ENCODE results near the gene SLC25A25. TPM values are rescaled to one million over a fixed set of nuclear protein-coding genes. Genes with fewer than 3 reads are reported as not detected.

The SLC25A25 gene
- total and polyA plus RNA-seq, 2 experiments from 2014 or later = 8.2 to 20.2 TPM

DNA sequence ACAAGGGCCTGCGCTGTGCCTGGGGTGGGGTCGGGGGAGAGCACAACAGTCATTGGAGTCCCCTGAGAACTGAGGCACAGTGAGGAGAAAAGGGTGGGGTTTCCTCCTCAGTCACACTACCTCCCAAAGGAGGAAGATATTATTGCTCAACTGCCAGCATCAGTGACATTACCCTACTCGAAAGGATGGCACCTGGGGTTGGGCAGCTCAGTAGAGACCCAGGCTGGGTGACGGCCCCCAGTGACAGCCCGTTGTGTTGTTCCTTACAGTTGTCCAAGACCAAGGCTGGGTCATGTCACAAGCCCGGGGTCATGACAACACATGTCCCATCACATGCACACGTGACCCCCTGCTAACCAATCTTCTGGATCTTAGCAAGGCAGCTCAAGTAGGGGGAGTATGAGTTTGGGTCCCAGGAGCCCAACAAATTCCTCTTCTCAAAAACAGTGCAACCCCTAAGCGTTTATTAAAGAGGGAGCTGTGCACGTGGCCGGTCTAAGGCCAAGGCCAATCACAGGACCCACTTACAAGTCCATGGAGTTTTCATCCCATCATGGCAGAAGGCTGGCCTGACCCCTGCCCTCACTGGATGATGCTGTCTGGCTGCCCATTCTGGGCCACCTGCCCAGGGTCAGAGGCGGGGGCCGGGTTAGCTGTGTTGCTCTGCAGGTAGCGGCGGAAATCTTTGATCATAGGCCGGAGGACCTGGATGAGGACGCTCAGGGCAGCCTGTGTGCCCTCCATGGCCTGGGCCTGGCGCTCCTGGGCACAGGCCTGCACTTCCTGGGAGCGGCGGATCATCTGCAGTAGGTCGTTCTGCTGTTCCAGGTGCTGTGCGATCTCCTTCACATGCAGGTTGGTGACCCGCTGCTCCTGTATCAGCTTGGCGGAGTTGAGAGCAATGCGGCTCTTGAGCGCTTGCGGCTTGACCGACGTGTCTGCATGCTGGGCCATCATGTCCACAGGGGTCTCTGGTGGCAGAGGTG is 4.9 kb upstream of the SLC25A25 start:
- H3K27ac ChIP-seq = no peak overlapping the region
- H3K4me2 ChIP-seq (ENCODE audit: unreplicated experiment) = no peak overlapping the region
- in situ Hi-C loops (cut with MboI) = no loop called here
- H4K20me1 ChIP-seq (ENCODE audit: insufficient read depth) = no peaks in the 10 kb centered on the region
- peaks cover 12% of the 10 kb centered on the region for H3K4me1 ChIP-seq (ENCODE audit: insufficient read depth)
- no peaks in the 10 kb centered on the region for H3F3A ChIP-seq (ENCODE audit: insufficient read depth)
- H3K4me3 ChIP-seq = no peak overlapping the region
- WGBS, 2 experiments (ENCODE audit: low coverage in 1 of 2, low lambda C conversion rate in 2 of 2, missing lambda C conversion rate in 2 of 2) = 93 to 95% methylated on average over 28 of the region's 28 CpGs
- H3K79me2 ChIP-seq (ENCODE audit: insufficient read depth) = peaks cover 27% of the 10 kb centered on the region
- TF ChIP-seq EZH2phosphoT487 (IDR thresholded peaks at IDR 0.05; ENCODE audit: insufficient read depth, low read depth) (no peak), EZH2 (IDR thresholded peaks at IDR 0.05; ENCODE audit: insufficient read depth, poor library complexity, severe bottlenecking) (no peak)
- H3K9ac ChIP-seq = no peak overlapping the region
- H3K36me3 ChIP-seq (ENCODE audit: low read depth) = no peaks in the 10 kb centered on the region
- DNase-seq = no peak
- no peak overlapping the region for H2AFZ ChIP-seq
- H3K9me2 ChIP-seq (ENCODE audit: insufficient read depth) = no peaks in the 10 kb centered on the region
- H3K27me3 ChIP-seq (replicated peaks; ENCODE audit: insufficient read depth) = no peaks in the 10 kb centered on the region
- no peaks in the 10 kb centered on the region for H3K9me3 ChIP-seq (ENCODE audit: low read depth)

DNA sequence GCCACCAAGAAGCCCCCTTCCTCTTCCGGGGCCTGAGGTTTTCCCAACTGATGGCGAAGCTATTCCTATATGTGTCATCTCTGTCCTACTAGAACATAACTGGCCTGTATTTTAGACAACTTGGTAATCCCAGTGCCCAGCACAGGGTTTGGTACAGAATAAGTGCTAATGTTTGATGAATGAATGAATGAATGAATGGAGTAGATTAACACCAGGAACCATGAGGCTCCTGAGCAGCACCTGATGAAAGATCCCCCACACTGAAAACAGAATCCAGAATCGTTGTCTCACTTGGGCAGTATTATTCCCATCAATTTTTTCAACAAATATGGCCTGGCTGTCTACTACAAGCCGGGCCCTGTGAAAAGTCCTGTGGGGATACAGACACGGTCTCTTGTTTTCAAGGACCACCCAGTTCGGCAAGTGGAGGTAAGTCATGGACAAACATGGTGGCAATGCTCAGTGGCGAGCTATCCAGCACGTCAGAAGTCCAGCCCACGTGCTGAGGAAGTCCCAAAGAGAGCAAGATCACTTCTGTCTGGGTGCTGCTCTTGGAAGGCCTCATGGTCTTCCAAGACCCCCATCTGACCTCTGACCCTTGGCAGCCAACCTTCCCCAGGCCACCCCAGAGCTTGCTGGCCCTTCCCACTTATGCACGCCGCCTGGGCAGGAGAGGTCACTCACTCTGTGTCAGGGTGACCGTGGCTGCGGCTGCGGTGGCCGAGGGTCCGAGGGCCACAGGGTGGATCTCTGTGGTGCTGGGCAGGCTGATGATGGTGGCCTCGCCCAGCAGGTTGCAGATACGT is 1.9 kb upstream of the SLC25A25 start:
- Histone ChIP-seq H3K4me1 (ENCODE audit: insufficient read depth) (peaks cover 21% of the 10 kb centered on the region), H2AFZ (no peak overlapping the region), H3K9ac (no peak overlapping the region), H4K20me1 (ENCODE audit: insufficient read depth) (no peaks in the 10 kb centered on the region), H3K36me3 (ENCODE audit: low read depth) (no peaks in the 10 kb centered on the region), H3K9me2 (ENCODE audit: insufficient read depth) (no peaks in the 10 kb centered on the region), H3K79me2 (ENCODE audit: insufficient read depth) (peaks cover 52% of the 10 kb centered on the region), H3K9me3 (ENCODE audit: low read depth) (no peaks in the 10 kb centered on the region), H3K4me2 (ENCODE audit: unreplicated experiment) (peak overlapping the region; percentile 84), H3F3A (ENCODE audit: insufficient read depth) (peaks cover 11% of the 10 kb centered on the region), H3K27ac (no peak overlapping the region), H3K27me3 (replicated peaks; ENCODE audit: insufficient read depth) (no peaks in the 10 kb centered on the region), H3K4me3 (peak overlapping the region; percentile 78)
- 95 to 97% methylated on average over 17 to 18 of the region's 18 CpGs for WGBS, 2 experiments (ENCODE audit: low coverage in 1 of 2, low lambda C conversion rate in 2 of 2, missing lambda C conversion rate in 2 of 2)
- TF ChIP-seq EZH2phosphoT487 (IDR thresholded peaks at IDR 0.05; ENCODE audit: insufficient read depth, low read depth) (no peak), EZH2 (IDR thresholded peaks at IDR 0.05; ENCODE audit: insufficient read depth, poor library complexity, severe bottlenecking) (no peak)
- no peak for DNase-seq
- in situ Hi-C loops (cut with MboI) = no loop called here

DNA sequence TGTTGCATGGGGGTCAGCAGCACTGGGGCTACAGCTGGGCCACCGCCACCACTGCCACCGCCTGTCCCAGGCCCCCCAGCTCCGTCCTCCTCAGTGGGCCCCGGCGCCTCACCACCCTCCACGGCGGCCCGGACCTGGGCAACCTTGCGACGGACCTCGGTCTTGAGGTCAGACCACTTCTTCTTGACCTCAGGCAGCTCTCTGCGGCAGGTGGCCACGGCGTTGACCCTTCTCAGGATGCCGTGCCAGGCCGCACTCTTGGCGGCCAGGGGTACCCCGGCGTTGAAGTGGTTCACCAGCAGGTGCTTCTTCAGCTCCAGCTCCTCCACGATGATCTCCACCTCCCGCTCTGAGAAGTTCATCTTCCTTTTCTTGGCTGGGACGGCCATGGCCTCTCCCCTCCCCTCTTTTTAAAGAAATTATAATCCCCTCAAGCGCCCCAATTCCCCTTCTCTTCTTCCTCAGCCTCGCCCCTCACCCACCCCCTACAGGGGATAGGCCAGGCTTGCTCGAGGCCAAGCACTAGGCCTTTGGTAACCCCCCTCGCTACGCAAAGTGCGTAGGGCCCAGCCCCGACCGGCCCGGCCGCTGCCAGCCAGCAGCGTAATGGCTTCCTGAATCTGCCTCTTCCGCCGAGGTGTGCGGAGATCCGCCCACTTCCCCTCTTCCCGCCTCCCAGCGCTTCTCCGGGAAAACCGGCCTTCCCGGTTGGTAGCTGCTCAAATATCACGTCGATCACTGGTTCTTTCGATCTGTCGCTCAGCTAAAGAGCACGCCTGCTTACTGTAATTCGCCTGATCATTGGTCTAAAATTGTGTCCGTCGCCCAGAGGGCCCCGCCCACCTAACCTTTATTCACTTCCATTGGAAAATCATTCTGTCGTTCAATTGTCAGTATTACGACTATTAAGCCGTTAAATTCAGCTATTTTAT is 1.1 kb upstream of the SLC25A25 start, which contains the start of gene NAIF1:
TSS of gene NAIF1 (minus strand) at position 608 of the 932 bp plus-strand sequence. CDS start at position 389, 219 bp downstream.
- H3K9ac ChIP-seq = peak within 1 kb of the TSS; percentile 94
- no peaks in the 10 kb centered on the region for H3K36me3 ChIP-seq (ENCODE audit: low read depth)
- no peaks in the 10 kb centered on the region for H3K27me3 ChIP-seq (replicated peaks; ENCODE audit: insufficient read depth)
- no peaks in the 10 kb centered on the region for H4K20me1 ChIP-seq (ENCODE audit: insufficient read depth)
- H3K4me2 ChIP-seq (ENCODE audit: unreplicated experiment) = peak within 1 kb of the TSS; percentile 95
- no peaks in the 10 kb centered on the region for H3K9me3 ChIP-seq (ENCODE audit: low read depth)
- peak; percentile 99 for DNase-seq
- peak within 1 kb of the TSS; percentile 99 for H3K27ac ChIP-seq
- peaks cover 14% of the 10 kb centered on the region for H3F3A ChIP-seq (ENCODE audit: insufficient read depth)
- peak within 1 kb of the TSS; percentile 89 for H2AFZ ChIP-seq
- peaks cover 61% of the 10 kb centered on the region for H3K79me2 ChIP-seq (ENCODE audit: insufficient read depth)
- TF ChIP-seq EZH2 (IDR thresholded peaks at IDR 0.05; ENCODE audit: insufficient read depth, poor library complexity, severe bottlenecking) = no peak
- TF ChIP-seq EZH2phosphoT487 (IDR thresholded peaks at IDR 0.05; ENCODE audit: insufficient read depth, low read depth) = no peak
- in situ Hi-C loops (cut with MboI) = no loop called here
- peak within 1 kb of the TSS; percentile 88 for H3K4me3 ChIP-seq
- no peaks in the 10 kb centered on the region for H3K9me2 ChIP-seq (ENCODE audit: insufficient read depth)
- H3K4me1 ChIP-seq (ENCODE audit: insufficient read depth) = peaks cover 29% of the 10 kb centered on the region
- 33 to 38% methylated on average over 47 to 54 of the region's 54 CpGs for WGBS, 2 experiments (ENCODE audit: low coverage in 1 of 2, low lambda C conversion rate in 2 of 2, missing lambda C conversion rate in 2 of 2)
